Left ventricle myocardium inferior (tissue), 1 donor: Measurements from ENCODE around the gene CHRM3. TPM values are rescaled to one million over a fixed set of nuclear protein-coding genes. Genes with fewer than 3 reads are reported as not detected.

ENCODE experiments used
- DNase-seq: peaks from one replicate; pipeline ENCODE4 v3.0.0-alpha.2; 2020
- H3K27ac ChIP-seq: fragments of 200-600 bp; replicated peaks from 2 replicates; pipeline ENCODE4 v1.8.0; 2021
- H3K27me3 ChIP-seq: fragments of 200-600 bp; 2 replicates; pipeline ENCODE4 v1.8.0; 2021; ENCODE audit warnings: low read depth
- H3K36me3 ChIP-seq: fragments of 200-600 bp; 2 replicates; pipeline ENCODE4 v1.8.0; 2021
- H3K4me1 ChIP-seq: fragments of 200-600 bp; 2 replicates; pipeline ENCODE4 v1.8.0; 2021
- H3K4me3 ChIP-seq: fragments of 200-600 bp; 2 replicates; pipeline ENCODE4 v1.8.0; 2021; ENCODE audit warnings: mild to moderate bottlenecking, moderate library complexity
- H3K9me3 ChIP-seq: fragments of 200-600 bp; replicated peaks from 2 replicates; pipeline ENCODE4 v1.8.0; 2021
- CTCF ChIP-seq: fragments of 200-600 bp; IDR thresholded peaks from 2 replicates; pipeline ENCODE4 v1.8.0; 2021; ENCODE audit warnings: antibody characterized with exemption, mild to moderate bottlenecking, borderline replicate concordance
- intact Hi-C: fragments of 100-400 bp; cut with micrococcal nuclease; formaldehyde crosslinking; loops from one replicate; pipeline ENCODE4 v1.11.0; 2022
- total RNA-seq: library from RNA; stranded (reverse); fragmentation: NEBNext Ultra II Directional; extraction: Animal tissue kit (Norgen Biotek cat#: 25700); gene quantifications from one replicate; pipeline ENCODE4 v1.2.1, GENCODE V29; 2021
- donor health status: DM: no; HTN: yes; CAD: no; lungs with severe emphysema.

The CHRM3 gene
- total RNA-seq, 1 donor from 2014 or later = 0.36 TPM

DNA sequence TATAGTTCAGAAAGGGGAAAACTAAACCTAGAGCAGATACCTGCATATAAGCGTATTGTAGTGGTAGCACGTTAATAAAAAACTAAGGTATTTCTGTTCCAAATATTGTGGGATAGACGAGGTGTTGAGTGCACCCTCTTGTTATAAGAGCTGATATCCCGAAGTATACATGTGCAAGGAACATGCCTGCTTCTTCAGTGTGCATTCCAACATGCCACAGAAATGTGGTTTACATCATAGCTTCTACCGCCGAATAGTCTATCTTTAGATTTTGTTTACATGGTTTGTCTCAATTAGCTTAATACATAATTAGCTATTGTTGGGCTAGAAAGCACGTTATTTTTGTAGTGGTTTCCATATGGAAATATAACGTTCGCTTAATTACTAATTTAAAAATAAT, 2.2 kb downstream of the CHRM3 start:
- no peak overlapping the region for H3K4me3 ChIP-seq
- H3K9me3 ChIP-seq = no peaks in the 10 kb centered on the region
- intact Hi-C loops = no loop called here
- TF ChIP-seq CTCF = no peak
- no peaks in the 10 kb centered on the region for H3K36me3 ChIP-seq
- H3K4me1 ChIP-seq = peaks cover 20% of the 10 kb centered on the region
- no peak for DNase-seq
- H3K27me3 ChIP-seq = peaks cover 88% of the 10 kb centered on the region
- no peak overlapping the region for H3K27ac ChIP-seq

GRCh38 chr1:239389703-239390102, 3.3 kb downstream of the CHRM3 start:
- Histone ChIP-seq H3K36me3 (no peaks in the 10 kb centered on the region), H3K9me3 (no peaks in the 10 kb centered on the region), H3K4me3 (no peak overlapping the region), H3K27me3 (peaks cover 82% of the 10 kb centered on the region), H3K27ac (no peak overlapping the region), H3K4me1 (peaks cover 20% of the 10 kb centered on the region)
- DNase-seq = no peak
- intact Hi-C loops = no loop called here
- no peak for TF ChIP-seq CTCF

DNA sequence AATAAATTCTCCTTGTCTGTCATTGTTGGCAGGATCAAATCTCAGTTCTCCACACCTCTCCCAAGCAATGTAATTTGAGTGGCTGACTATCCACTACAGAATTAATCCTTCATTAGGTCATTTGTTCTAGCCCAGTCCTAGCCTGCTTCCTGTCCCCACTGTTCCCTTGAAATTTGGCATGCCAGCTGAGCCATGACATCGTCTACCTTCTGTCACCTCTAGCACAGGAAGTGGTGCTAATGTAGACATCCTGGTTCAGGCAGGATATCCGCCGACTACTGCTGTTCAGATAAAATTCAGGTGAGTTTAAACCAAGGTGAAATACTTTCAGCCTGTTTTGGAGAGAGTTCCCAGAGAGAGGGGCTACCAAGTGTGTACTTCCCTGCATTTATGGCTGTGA, 5.9 kb downstream of the CHRM3 start:
- peaks cover 7% of the 10 kb centered on the region for H3K4me1 ChIP-seq

GRCh38 chr1:239394107-239394506, 7.7 kb downstream of the CHRM3 start:
- Histone ChIP-seq H3K27ac (no peak overlapping the region), H3K4me1 (no peaks in the 10 kb centered on the region), H3K4me3 (no peak overlapping the region), H3K9me3 (no peaks in the 10 kb centered on the region), H3K27me3 (peaks cover 44% of the 10 kb centered on the region), H3K36me3 (no peaks in the 10 kb centered on the region)
- TF ChIP-seq CTCF = no peak
- DNase-seq = no peak
- intact Hi-C loops = no loop called here

More for the DNA sequence above, 5.9 kb downstream of the CHRM3 start:
- no peak overlapping the region for H3K4me3 ChIP-seq
- no peak overlapping the region for H3K27ac ChIP-seq
- no peaks in the 10 kb centered on the region for H3K36me3 ChIP-seq
- intact Hi-C loops = no loop called here
- H3K27me3 ChIP-seq = peaks cover 63% of the 10 kb centered on the region
- no peak for DNase-seq
- no peaks in the 10 kb centered on the region for H3K9me3 ChIP-seq
- no peak for TF ChIP-seq CTCF

DNA sequence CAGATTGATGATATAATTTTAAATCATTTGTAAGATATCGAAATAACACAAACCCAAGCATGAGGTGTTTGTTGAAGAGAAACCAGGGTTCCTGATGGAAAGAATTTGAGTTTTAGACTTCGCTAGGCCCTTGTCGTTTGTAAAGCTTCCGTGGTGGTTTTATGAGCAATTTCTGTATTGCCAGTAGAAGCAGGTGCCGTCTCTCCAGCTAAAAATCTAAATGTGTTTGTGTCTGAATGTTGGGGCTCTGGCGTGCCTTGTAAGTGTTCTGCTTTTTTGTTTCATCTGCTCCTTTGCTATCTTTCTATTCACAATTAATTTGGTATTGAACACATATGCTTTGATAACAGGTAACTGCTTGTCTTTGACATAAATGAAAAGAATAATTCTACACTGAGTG, 27.5 kb downstream of the CHRM3 start:
- Histone ChIP-seq H3K9me3 (no peaks in the 10 kb centered on the region), H3K4me3 (no peak overlapping the region), H3K36me3 (no peaks in the 10 kb centered on the region), H3K4me1 (no peaks in the 10 kb centered on the region), H3K27ac (no peak overlapping the region), H3K27me3 (no peaks in the 10 kb centered on the region)
- TF ChIP-seq CTCF = no peak
- intact Hi-C loops = no loop called here
- no peak for DNase-seq

GRCh38 chr1:239417221-239417620, 30.9 kb downstream of the CHRM3 start:
- DNase-seq = no peak
- intact Hi-C loops = no loop called here
- Histone ChIP-seq H3K27me3 (no peaks in the 10 kb centered on the region), H3K4me3 (no peak overlapping the region), H3K27ac (no peak overlapping the region), H3K9me3 (no peaks in the 10 kb centered on the region), H3K36me3 (no peaks in the 10 kb centered on the region), H3K4me1 (no peaks in the 10 kb centered on the region)
- TF ChIP-seq CTCF = no peak
